ENCODE measurements around the gene FXR2. TPM values are rescaled to one million over a fixed set of nuclear protein-coding genes. Genes with fewer than 3 reads are reported as not detected.

FXR2 gene
- polyA plus RNA-seq, 1 donor: 38.5 TPM

GRCh38 chr17:7552621-7553051, 62.1 kb downstream of the FXR2 start:
- DNase-seq (ENCODE audit: low read depth): no peak

GRCh38 chr17:7551396-7551795, 63.3 kb downstream of the FXR2 start:
- DNase-seq (ENCODE audit: low read depth): no peak

GRCh38 chr17:7550344-7550743, 64.4 kb downstream of the FXR2 start:
- DNase-seq (ENCODE audit: low read depth): no peak

DNA sequence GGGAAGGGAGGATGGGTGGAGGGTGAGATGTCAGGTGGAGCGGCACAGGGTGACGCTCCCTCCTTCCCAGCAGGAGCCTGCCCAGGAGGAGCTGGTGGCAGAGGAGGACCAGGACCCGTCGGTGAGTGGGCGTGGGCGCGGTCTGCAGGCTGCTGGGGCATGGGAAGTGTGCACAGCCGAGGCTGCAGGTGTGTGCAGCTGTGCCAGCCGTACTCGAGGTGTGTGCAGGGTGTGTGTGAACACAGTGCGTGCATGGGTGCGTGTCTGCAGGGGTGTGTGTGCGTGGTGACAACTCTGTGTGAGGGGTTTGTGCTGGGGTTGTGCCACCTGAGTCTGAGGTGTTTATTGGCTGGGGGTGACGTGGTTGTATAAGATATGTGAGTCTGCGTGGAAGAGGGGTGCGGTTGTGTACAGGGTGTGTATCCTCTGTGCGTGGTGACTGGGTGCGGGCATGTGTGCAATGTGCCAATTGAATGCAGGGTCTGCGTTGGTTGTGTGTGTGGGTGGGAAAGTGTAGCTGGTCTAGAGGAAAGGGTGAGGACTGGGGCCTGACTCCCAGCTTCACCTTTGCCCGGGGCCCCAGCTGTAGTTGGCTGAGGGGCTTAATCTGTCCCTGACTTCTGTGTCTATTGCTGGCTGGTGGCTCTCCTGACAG, 65.2 kb downstream of the FXR2 start:
- DNase-seq (ENCODE audit: low read depth): no peak

DNA sequence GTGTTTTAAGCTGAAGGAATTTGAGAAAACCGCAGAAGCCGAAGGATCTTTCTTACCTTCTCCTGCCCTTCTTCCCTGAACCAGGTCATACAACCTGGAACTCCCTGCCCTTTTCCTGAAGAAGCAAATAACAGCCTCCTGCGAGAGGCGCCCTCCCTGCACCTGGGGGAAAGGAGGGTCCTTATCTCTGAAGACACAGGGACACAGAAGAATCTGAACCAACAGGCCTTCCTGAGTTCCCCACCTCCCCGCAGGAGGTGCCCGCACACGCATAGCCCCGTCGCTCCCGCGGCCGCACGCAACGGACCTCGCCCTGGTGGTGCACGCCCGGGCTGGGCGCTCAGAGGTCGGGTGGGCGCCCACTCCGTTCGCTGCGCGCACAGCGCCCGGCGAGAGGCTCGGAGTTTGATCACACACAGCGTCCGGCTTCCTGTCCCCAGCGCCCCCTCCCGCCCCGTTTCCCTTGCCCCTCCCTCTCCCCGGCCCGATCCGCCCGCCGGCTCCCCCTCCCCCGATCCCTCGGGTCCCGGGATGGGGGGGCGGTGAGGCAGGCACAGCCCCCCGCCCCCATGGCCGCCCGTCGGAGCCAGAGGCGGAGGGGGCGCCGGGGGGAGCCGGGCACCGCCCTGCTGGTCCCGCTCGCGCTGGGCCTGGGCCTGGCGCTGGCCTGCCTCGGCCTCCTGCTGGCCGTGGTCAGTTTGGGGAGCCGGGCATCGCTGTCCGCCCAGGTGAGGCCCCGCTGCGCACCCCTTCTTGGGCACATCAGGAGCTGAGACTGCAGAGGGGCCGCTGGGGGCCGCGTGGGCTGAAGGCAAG, 65.9 kb downstream of the FXR2 start, which contains the start of gene TNFSF12:
TNFSF12 (plus strand) TSS at position 474 of the 816 bp plus-strand sequence; CDS start at position 570, 96 bp downstream.
- DNase-seq (ENCODE audit: low read depth): no peak

GRCh38 chr17:7544911-7545310, 69.8 kb downstream of the FXR2 start:
- DNase-seq (ENCODE audit: low read depth): no peak

Other genes starting within 250 kb of the FXR2 start
- gene TNK1, start 233.8 kb downstream of the FXR2 start, polyA plus RNA-seq (ENCODE audit: insufficient read length): 0.71 TPM
- 27.7 TPM for gene PLSCR3, start 220.4 kb downstream of the FXR2 start, polyA plus RNA-seq (ENCODE audit: insufficient read length)
- 55.6 TPM for gene TMEM256, start 210.8 kb downstream of the FXR2 start, polyA plus RNA-seq (ENCODE audit: insufficient read length)
- gene NLGN2, start 207.1 kb downstream of the FXR2 start, polyA plus RNA-seq (ENCODE audit: insufficient read length): 24.5 TPM
- not detected for gene SPEM1, start 194.6 kb downstream of the FXR2 start, polyA plus RNA-seq (ENCODE audit: insufficient read length)
- not detected for gene SPEM2, start 189.3 kb downstream of the FXR2 start, polyA plus RNA-seq (ENCODE audit: insufficient read length)
- not detected for gene SPEM3, start 186.0 kb downstream of the FXR2 start, polyA plus RNA-seq (ENCODE audit: insufficient read length)
- 0.87 TPM for gene TMEM102, start 179.5 kb downstream of the FXR2 start, polyA plus RNA-seq (ENCODE audit: insufficient read length)
- gene FGF11, start 175.4 kb downstream of the FXR2 start, polyA plus RNA-seq (ENCODE audit: insufficient read length): 1.4 TPM
- gene CHRNB1, start 169.8 kb downstream of the FXR2 start, polyA plus RNA-seq (ENCODE audit: insufficient read length): 89.3 TPM
- gene ZBTB4, start 135.3 kb downstream of the FXR2 start, polyA plus RNA-seq (ENCODE audit: insufficient read length): 25.1 TPM
- 0.15 TPM for gene SLC35G6, start 133.5 kb downstream of the FXR2 start, polyA plus RNA-seq (ENCODE audit: insufficient read length)
- 53.3 TPM for gene POLR2A, start 130.5 kb downstream of the FXR2 start, polyA plus RNA-seq (ENCODE audit: insufficient read length)
- gene TNFSF12, start 65.8 kb downstream of the FXR2 start, polyA plus RNA-seq (ENCODE audit: insufficient read length): 25.8 TPM
- gene TNFSF13, start 56.1 kb downstream of the FXR2 start, polyA plus RNA-seq (ENCODE audit: insufficient read length): 2.6 TPM
- gene SENP3, start 53.0 kb downstream of the FXR2 start, polyA plus RNA-seq (ENCODE audit: insufficient read length): 31.7 TPM
- gene CD68, start 35.3 kb downstream of the FXR2 start, polyA plus RNA-seq (ENCODE audit: insufficient read length): 25.6 TPM
- 43.1 TPM for gene MPDU1, start 31.0 kb downstream of the FXR2 start, polyA plus RNA-seq (ENCODE audit: insufficient read length)
- gene SOX15, start 24.8 kb downstream of the FXR2 start, polyA plus RNA-seq (ENCODE audit: insufficient read length): 1.7 TPM
- gene SAT2, start 12.9 kb upstream of the FXR2 start, polyA plus RNA-seq (ENCODE audit: insufficient read length): 61.7 TPM
- 0.51 TPM for gene SHBG, start 15.2 kb upstream of the FXR2 start, polyA plus RNA-seq (ENCODE audit: insufficient read length)
- gene ATP1B2, start 36.0 kb upstream of the FXR2 start, polyA plus RNA-seq (ENCODE audit: insufficient read length): 33.9 TPM
- 32.3 TPM for gene TP53, start 72.6 kb upstream of the FXR2 start, polyA plus RNA-seq (ENCODE audit: insufficient read length)
- gene WRAP53, start 73.6 kb upstream of the FXR2 start, polyA plus RNA-seq (ENCODE audit: insufficient read length): 6.6 TPM
- 4.4 TPM for gene EFNB3, start 90.3 kb upstream of the FXR2 start, polyA plus RNA-seq (ENCODE audit: insufficient read length)
- 4.3 TPM for gene DNAH2, start 102.8 kb upstream of the FXR2 start, polyA plus RNA-seq (ENCODE audit: insufficient read length)
- gene KDM6B, start 219.3 kb upstream of the FXR2 start, polyA plus RNA-seq (ENCODE audit: insufficient read length): 15.4 TPM
- 23.0 TPM for gene TMEM88, start 240.2 kb upstream of the FXR2 start, polyA plus RNA-seq (ENCODE audit: insufficient read length)
- 54.2 TPM for gene NAA38, start 242.7 kb upstream of the FXR2 start, polyA plus RNA-seq (ENCODE audit: insufficient read length)
- 7.2 TPM for gene CYB5D1, start 243.1 kb upstream of the FXR2 start, polyA plus RNA-seq (ENCODE audit: insufficient read length)

Data from forelimb muscle (tissue), 1 donor.